ENCODE data around the gene MCTP1. TPM values are rescaled to one million over a fixed set of nuclear protein-coding genes. Genes with fewer than 3 reads are reported as not detected.

MCTP1 gene
- polyA plus RNA-seq, 3 donors, result 4.2 to 5.6 (median 4.9) TPM

- DNase-seq (ENCODE audit: low read depth in 3 of 3, low spot score in 2 of 3), result no peak
Measured at GRCh38 chr5:95080441-95080840, 204.5 kb downstream of the MCTP1 start.

GRCh38 chr5:95080030-95080429 is 204.9 kb downstream of the MCTP1 start:
- no peak for DNase-seq (ENCODE audit: low read depth in 3 of 3, low spot score in 2 of 3)

- DNase-seq (ENCODE audit: low read depth in 3 of 3, low spot score in 2 of 3), result no peak
Measured at GRCh38 chr5:95078868-95079267, 206.0 kb downstream of the MCTP1 start.

DNA sequence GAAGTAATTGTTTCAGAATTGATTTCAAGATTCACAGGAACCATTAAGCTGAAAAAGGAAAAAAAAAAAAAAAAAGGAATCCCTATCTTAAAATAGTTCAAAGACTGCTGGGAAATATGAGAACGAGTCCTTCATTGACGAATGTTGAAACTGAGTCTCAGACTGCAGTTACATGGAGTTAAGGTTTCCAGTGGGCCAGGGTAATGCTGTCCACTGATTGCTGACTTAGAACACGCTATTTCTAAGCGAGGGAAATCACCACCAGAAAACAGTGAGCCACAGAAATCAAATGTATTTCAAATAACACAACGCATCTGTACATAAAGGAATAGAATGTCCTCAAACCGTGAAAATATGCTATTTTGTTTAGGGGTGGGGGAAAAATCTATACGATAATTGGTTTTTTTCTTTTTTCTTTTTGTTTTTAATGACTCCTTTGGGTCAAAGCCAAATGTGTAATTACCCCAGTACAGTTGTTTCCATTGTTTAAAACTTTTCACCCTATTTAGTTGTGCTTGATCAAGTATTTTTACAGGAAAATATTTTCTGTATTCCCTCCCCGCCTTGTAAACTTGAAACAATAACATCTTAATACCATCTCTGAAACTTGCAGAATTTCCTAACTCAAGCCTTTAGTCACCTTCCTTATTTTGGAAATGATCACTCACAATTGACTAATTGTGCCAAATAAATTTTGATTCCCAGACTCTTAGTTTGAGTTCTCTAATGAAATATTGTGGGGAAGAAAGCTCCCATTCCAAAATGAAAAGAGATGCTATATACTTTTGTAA is 208.3 kb downstream of the MCTP1 start:
- DNase-seq (ENCODE audit: low read depth in 3 of 3, low spot score in 2 of 3), result no peak

GRCh38 chr5:95075111-95075510 is 209.8 kb downstream of the MCTP1 start:
- DNase-seq (ENCODE audit: low read depth in 3 of 3, low spot score in 2 of 3), result no peak

DNA sequence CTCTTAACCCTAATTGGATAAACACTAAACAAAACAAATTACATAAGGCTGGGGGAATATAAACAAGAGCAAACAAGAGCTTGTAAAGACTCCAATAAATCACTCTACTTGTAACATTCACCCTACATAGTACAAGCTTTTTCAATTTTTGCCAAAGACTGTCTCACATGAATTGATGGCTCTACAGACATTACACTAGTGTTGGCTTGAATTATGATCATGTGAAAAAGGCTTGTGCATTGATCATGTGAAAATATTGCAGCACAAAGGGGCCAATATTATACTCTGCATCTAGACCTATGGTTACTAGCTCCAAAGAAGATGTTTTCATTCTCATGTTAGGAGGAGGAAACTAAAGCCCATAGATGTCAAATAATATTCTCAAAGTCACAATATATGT is 212.6 kb downstream of the MCTP1 start:
- DNase-seq (ENCODE audit: low read depth in 3 of 3, low spot score in 2 of 3), result no peak

DNA sequence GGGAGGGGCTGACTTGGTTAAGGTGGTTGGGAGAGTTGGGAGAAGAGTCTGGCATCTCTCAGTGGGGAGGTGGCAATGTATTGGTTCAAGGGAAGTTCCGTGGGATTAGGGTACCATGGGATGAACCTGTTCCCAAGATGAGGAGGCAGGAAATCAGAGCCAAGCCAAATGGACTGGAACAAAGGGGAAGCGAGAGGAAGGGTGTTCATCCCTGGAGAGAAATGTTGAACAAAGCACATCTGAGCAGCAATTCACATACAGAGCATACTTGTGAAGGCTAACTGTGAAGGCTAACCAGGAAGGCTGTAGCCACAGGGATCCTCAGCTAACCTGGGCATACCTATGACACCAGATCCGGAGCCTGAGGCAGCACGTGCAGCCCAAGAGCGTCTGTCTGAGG is 214.0 kb downstream of the MCTP1 start:
- DNase-seq (ENCODE audit: low read depth in 3 of 3, low spot score in 2 of 3), result no peak

GRCh38 chr5:95070453-95070852 is 214.4 kb downstream of the MCTP1 start:
- DNase-seq (ENCODE audit: low read depth in 3 of 3, low spot score in 2 of 3), result no peak

GRCh38 chr5:95069948-95070347 is 214.9 kb downstream of the MCTP1 start:
- DNase-seq (ENCODE audit: low read depth in 3 of 3, low spot score in 2 of 3), result no peak

DNA sequence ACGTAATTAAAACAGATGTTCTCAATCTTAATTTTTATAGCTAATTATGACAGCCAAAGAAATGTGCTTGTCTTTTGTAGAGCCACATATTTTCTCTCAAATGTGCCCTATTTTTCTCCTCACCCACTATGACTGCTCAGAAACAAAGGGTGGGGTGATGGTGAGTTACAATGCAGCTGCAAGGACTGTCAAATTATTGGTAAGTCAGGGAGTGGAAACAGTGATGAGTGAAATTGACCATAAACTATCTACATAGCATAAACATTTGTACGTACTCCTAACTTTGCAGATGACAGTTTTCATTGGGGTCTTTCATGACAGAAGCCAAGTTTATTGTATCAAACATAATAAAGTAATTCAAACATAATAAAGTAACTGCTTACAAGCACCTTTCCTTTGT is 215.9 kb downstream of the MCTP1 start:
- no peak for DNase-seq (ENCODE audit: low read depth in 3 of 3, low spot score in 2 of 3)

DNA sequence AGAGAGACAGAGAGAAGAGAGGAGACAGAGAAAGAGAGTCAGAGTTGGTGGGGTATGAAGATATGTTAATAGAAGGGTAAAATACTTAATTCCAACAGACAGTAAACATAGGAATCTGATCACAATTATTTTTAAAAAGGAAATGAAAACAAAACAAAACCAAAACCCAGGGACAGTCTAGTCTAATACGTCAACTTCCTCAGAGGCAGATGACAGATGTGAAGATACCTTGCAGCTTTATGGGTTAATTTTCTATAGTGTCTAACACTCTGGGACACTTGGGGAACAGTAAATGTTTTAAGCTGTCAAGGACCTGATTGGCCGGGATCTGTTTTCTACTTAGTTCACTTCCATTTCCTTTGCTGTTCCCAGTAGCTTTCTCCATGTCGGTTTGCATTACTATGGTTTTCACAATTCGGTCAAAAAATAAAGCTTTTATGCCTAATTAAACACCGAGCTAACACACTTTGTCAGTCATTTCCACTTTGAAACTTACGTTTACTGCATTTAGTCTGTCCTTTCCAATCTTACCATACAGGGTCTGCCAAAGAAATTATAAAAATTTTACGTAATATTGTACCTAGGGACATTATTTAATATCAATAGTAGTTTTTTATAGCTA is 216.5 kb downstream of the MCTP1 start:
- DNase-seq (ENCODE audit: low read depth in 3 of 3, low spot score in 2 of 3), result no peak

- no peak for DNase-seq (ENCODE audit: low read depth in 3 of 3, low spot score in 2 of 3)
Measured at GRCh38 chr5:95066048-95066447, 218.8 kb downstream of the MCTP1 start.

GRCh38 chr5:95063492-95063891 is 221.4 kb downstream of the MCTP1 start:
- no peak for DNase-seq (ENCODE audit: low read depth in 3 of 3, low spot score in 2 of 3)

DNA sequence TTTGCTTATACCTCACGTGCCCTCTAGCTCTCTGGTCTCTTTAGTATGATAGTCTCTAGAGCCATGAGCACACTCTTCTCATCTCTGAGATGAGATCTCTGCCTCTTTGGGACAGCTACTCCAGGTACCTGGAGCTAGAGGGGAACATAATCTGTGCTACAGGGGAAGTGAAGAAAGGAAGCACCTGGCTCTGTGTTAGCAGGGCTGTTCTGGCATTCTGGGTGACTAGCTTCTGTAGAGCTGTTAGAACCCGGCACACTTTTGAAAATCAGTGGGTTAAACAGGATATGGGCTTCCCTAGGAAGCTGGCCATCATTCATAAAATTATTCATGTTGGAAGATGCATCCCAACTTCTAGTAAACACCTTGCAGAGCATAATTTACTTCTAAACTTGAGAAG is 224.8 kb downstream of the MCTP1 start:
- DNase-seq (ENCODE audit: low read depth in 3 of 3, low spot score in 2 of 3), result no peak

- no peak for DNase-seq (ENCODE audit: low read depth in 3 of 3, low spot score in 2 of 3)
Measured at GRCh38 chr5:95059636-95060035, 225.3 kb downstream of the MCTP1 start.

- no peak for DNase-seq (ENCODE audit: low read depth in 3 of 3, low spot score in 2 of 3)
Measured at GRCh38 chr5:95057615-95058014, 227.3 kb downstream of the MCTP1 start.

DNA sequence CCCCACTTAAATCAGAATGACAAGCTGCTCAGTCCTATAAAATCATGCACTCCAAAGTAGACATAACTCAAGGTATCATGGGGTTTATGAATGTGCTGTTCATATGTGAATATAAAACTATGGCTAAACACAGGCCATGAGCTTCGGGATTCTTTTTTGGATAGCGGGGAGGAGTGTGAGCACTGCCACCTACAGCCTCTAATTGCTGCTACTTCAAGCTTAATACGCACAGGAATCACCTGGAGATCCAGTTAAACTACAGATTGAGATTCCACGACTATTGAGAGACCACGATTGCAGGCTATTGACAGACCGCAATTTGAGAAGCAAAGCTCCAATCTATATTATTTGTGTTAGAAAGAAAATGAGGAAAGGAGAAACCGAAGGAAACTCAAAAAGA is 231.6 kb downstream of the MCTP1 start:
- no peak for DNase-seq (ENCODE audit: low read depth in 3 of 3, low spot score in 2 of 3)

DNA sequence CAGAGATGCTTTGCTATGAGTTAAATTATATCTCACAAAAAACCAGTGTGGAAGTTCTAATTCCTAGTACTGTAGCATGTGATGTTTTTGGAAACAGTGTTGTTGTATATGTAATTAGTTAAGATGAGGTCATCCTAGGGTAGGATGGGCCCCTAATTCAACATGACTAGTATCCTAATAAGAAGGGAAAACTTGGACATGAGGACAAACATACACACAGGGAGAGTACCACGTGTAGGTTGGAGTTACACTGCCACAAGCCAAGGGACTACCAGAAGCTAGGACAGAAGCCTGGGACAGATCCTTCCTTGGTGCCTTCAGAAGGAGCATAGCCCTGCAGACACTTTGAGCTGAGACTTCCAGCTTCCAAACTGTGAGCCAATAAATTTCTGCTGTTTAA is 234.2 kb downstream of the MCTP1 start:
- DNase-seq (ENCODE audit: low read depth in 3 of 3, low spot score in 2 of 3), result no peak

- no peak for DNase-seq (ENCODE audit: low read depth in 3 of 3, low spot score in 2 of 3)
Measured at GRCh38 chr5:95048628-95049027, 236.3 kb downstream of the MCTP1 start.

- DNase-seq (ENCODE audit: low read depth in 3 of 3, low spot score in 2 of 3), result no peak
Measured at GRCh38 chr5:95045181-95045965, 239.5 kb downstream of the MCTP1 start.

GRCh38 chr5:95044096-95044495 is 240.8 kb downstream of the MCTP1 start:
- no peak for DNase-seq (ENCODE audit: low read depth in 3 of 3, low spot score in 2 of 3)

- DNase-seq (ENCODE audit: low read depth in 3 of 3, low spot score in 2 of 3), result no peak
Measured at GRCh38 chr5:95043648-95044047, 241.2 kb downstream of the MCTP1 start.

Measured in right renal cortex interstitium (tissue), 3 donors.